Activated B cell treated with CpG ODN at 0.5 μM for 24 hours (primary cell): ENCODE data around the gene CPEB4. TPM values are rescaled to one million over a fixed set of nuclear protein-coding genes. Genes with fewer than 3 reads are reported as not detected.
A peak's percentile ranks its signal among the peaks of the same experiment; 100 is the strongest.

Experiments used
- ATAC-seq: fragments of 200-7000 bp; cut with Tn5 transposase; one replicate; pipeline ENCODE4 v1.10.0; 2021; ENCODE audit warnings: low read depth, mild to moderate bottlenecking, moderate library complexity
- CTCF ChIA-PET: fragments of 350-600 bp; sonication (Branson Sonifier 250); formaldehyde crosslinking; loops from one replicate; lab custom pipeline; 2021; ENCODE audit warnings: antibody characterized with exemption; lab: Charles Lee
- POLR2A ChIA-PET: fragments of 350-600 bp; sonication (Branson Sonifier 250); formaldehyde crosslinking; loops from one replicate; lab custom pipeline; 2021; ENCODE audit warnings: antibody characterized with exemption; lab: Charles Lee
- DNase-seq: peaks from one replicate; pipeline ENCODE4 v3.0.0; 2022
- H3K27ac Mint-ChIP-seq: one replicate; pipeline ENCODE4 v1.8.0; 2020; ENCODE audit warnings: mixed read lengths
- H3K27me3 Mint-ChIP-seq: one replicate; pipeline ENCODE4 v1.8.0; 2021; ENCODE audit warnings: mixed read lengths
- H3K36me3 Mint-ChIP-seq: one replicate; pipeline ENCODE4 v1.8.0; 2021; ENCODE audit warnings: low read depth, mixed read lengths
- H3K4me1 Mint-ChIP-seq: one replicate; pipeline ENCODE4 v1.8.0; 2021; ENCODE audit warnings: mixed read lengths
- H3K4me3 Mint-ChIP-seq: one replicate; pipeline ENCODE4 v1.8.0; 2020; ENCODE audit warnings: mild to moderate bottlenecking, mixed read lengths
- H3K9me3 Mint-ChIP-seq: one replicate; pipeline ENCODE4 v1.8.0; 2020; ENCODE audit warnings: mixed read lengths
- CTCF ChIP-seq: fragments of 200-600 bp; IDR thresholded peaks from one replicate; pipeline ENCODE4 v1.8.0; 2022; ENCODE audit warnings: antibody characterized with exemption, mild to moderate bottlenecking
- intact Hi-C: fragments of 100-400 bp; cut with micrococcal nuclease; formaldehyde crosslinking; loops from one replicate; pipeline ENCODE4 v1.15.1; 2024
- total RNA-seq: library from RNA; stranded (reverse); gene quantifications from 2 replicates; pipeline ENCODE4 v1.2.3, GENCODE V29; 2022

Gene CPEB4
- total RNA-seq, 1 donor from 2014 or later: 30.0 TPM

- no peaks in the 10 kb centered on the region for H3K27me3 Mint-ChIP-seq
- H3K27ac Mint-ChIP-seq: no peak overlapping the region
- no peaks in the 10 kb centered on the region for H3K9me3 Mint-ChIP-seq
- peaks cover 38% of the 10 kb centered on the region for H3K4me1 Mint-ChIP-seq
- POLR2A ChIA-PET: interaction anchor here (0.9 to 2.4 kb wide), 3 partner anchors 13 to 16 kb away, joined by 3 to 5 read pairs (median 4); partner anchors contain the start of gene CPEB4
- ATAC-seq: no peak
- H3K4me3 Mint-ChIP-seq: no peak overlapping the region
- H3K36me3 Mint-ChIP-seq: peaks cover 6% of the 10 kb centered on the region
- CTCF ChIA-PET: no interaction called here
- DNase-seq: no peak
- intact Hi-C loops: no loop called here
- TF ChIP-seq CTCF: no peak
Observed at GRCh38 chr5:173903396-173904140, 15.4 kb downstream of the CPEB4 start.

GRCh38 chr5:173904151-173904550, 16.0 kb downstream of the CPEB4 start:
- POLR2A ChIA-PET: interaction anchor here (0.9 to 2.4 kb wide), 3 partner anchors 14 to 16 kb away, joined by 3 to 5 read pairs (median 4); partner anchors contain the start of gene CPEB4
- ATAC-seq (no peak), DNase-seq (no peak)
- H3K36me3 Mint-ChIP-seq: peaks cover 6% of the 10 kb centered on the region
- CTCF ChIA-PET: interaction anchor here (1.1 kb wide), 1 partner anchor 21 kb away, joined by 3 read pairs; no protein-coding TSS in a partner anchor
- no peaks in the 10 kb centered on the region for H3K9me3 Mint-ChIP-seq
- H3K4me1 Mint-ChIP-seq: peaks cover 43% of the 10 kb centered on the region
- intact Hi-C loops: no loop called here
- H3K27ac Mint-ChIP-seq: no peak overlapping the region
- no peak overlapping the region for H3K4me3 Mint-ChIP-seq
- TF ChIP-seq CTCF: no peak
- no peaks in the 10 kb centered on the region for H3K27me3 Mint-ChIP-seq

- TF ChIP-seq CTCF: no peak
- ATAC-seq (no peak), DNase-seq (no peak)
- no peak overlapping the region for H3K4me3 Mint-ChIP-seq
- POLR2A ChIA-PET: interaction anchor here (0.6 to 2.3 kb wide), 2 partner anchors 19 to 86 kb away, joined by 4 to 8 read pairs; partner anchors contain the start of gene CPEB4
- CTCF ChIA-PET: interaction anchor here (1.0 kb wide), 1 partner anchor 18 kb away, joined by 4 read pairs; no protein-coding TSS in a partner anchor
- peaks cover 47% of the 10 kb centered on the region for H3K4me1 Mint-ChIP-seq
- intact Hi-C loops: no loop called here
- H3K36me3 Mint-ChIP-seq: peaks cover 15% of the 10 kb centered on the region
- H3K9me3 Mint-ChIP-seq: no peaks in the 10 kb centered on the region
- peak overlapping the region; percentile 16 for H3K27ac Mint-ChIP-seq
- H3K27me3 Mint-ChIP-seq: no peaks in the 10 kb centered on the region
Observed at GRCh38 chr5:173907284-173907683, 19.1 kb downstream of the CPEB4 start.

GRCh38 chr5:173907686-173908371, 19.7 kb downstream of the CPEB4 start:
- ATAC-seq (no peak), DNase-seq (no peak)
- no peak overlapping the region for H3K4me3 Mint-ChIP-seq
- H3K36me3 Mint-ChIP-seq: peaks cover 16% of the 10 kb centered on the region
- intact Hi-C loops: loop anchor here (1.0 kb wide), 1 partner anchor 10 kb away; no protein-coding TSS in a partner anchor
- TF ChIP-seq CTCF: no peak
- no peaks in the 10 kb centered on the region for H3K9me3 Mint-ChIP-seq
- ChIA-PET POLR2A (interaction anchor here (0.6 to 2.3 kb wide), 3 partner anchors 10 to 87 kb away, joined by 3 to 8 read pairs (median 4); partner anchors contain the start of gene CPEB4), CTCF (interaction anchor here (1.0 kb wide), 1 partner anchor 17 kb away, joined by 4 read pairs; no protein-coding TSS in a partner anchor)
- H3K27me3 Mint-ChIP-seq: no peaks in the 10 kb centered on the region
- peaks cover 44% of the 10 kb centered on the region for H3K4me1 Mint-ChIP-seq
- H3K27ac Mint-ChIP-seq: peak overlapping the region; percentile 16
